ENCODE measurements around the gene BORCS8.
"Not testable (repeated sequence)": the region's sequence is repeated elsewhere in the genome, so short reads cannot be mapped to it uniquely, and the experiment has no call there.

The BORCS8 gene

DNA sequence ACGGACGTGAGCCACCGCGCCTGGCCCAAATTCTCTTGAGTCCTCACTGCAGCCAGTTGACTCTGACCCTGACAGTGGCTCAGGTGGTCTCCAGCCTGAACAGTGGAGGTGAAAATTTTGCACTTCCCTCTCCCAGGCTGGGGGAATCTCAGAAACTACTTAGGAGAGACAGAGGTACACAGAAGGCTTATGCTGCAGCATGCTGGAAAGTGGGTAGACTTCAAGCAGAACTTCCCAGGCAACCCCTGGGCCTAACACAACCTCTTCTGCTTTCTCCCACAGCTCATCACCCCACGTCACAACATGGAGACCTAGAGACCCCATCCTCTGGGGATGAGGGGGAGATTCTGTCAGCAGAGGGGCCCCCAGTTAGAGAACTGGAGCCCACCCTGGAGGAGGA is 34.3 kb upstream of the BORCS8 start:
- H3K36me3 ChIP-seq (ENCODE audit: insufficient read depth, low read length): no peaks in the 10 kb centered on the region
- H3K9me3 ChIP-seq (replicated peaks; ENCODE audit: low read length): no peaks in the 10 kb centered on the region
- peaks cover 70% of the 10 kb centered on the region for H3K27me3 ChIP-seq (ENCODE audit: control insufficient read depth, insufficient read depth, low read length)
- H3K4me3 ChIP-seq (ENCODE audit: low read length): no peak overlapping the region
- H3K4me1 ChIP-seq (ENCODE audit: control insufficient read depth, insufficient read depth, low read length): no peaks in the 10 kb centered on the region
- H3K9ac ChIP-seq (ENCODE audit: low read depth, low read length): no peak overlapping the region
- H3K4me2 ChIP-seq (ENCODE audit: low read length): no peak overlapping the region

DNA sequence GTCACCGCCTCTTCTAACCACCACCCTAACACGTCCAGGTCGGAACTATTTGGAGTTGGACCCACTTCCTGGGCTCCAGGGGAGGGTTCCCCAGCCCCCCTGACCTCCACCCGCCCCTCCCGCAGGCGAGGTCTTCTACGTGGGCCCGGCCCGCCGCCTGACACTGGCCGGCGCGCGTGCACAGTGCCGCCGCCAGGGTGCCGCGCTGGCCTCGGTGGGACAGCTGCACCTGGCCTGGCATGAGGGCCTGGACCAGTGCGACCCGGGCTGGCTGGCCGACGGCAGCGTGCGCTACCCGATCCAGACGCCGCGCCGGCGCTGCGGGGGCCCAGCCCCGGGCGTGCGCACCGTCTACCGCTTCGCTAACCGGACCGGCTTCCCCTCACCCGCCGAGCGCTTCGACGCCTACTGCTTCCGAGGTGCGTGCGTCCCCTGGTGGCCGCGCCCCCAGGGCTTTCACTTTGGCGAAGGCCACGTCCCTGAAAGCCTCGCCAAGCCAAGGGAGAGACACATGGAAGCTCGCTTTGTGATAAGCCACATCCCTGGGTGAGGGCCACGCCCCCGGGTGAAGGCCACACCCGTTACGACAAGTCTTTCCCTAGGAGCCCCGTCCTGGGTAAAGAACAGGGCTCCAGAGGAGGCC is 33.0 kb upstream of the BORCS8 start:
- no peak overlapping the region for H3K9ac ChIP-seq (ENCODE audit: low read depth, low read length)
- H3K27me3 ChIP-seq (ENCODE audit: control insufficient read depth, insufficient read depth, low read length): peaks cover 59% of the 10 kb centered on the region

DNA sequence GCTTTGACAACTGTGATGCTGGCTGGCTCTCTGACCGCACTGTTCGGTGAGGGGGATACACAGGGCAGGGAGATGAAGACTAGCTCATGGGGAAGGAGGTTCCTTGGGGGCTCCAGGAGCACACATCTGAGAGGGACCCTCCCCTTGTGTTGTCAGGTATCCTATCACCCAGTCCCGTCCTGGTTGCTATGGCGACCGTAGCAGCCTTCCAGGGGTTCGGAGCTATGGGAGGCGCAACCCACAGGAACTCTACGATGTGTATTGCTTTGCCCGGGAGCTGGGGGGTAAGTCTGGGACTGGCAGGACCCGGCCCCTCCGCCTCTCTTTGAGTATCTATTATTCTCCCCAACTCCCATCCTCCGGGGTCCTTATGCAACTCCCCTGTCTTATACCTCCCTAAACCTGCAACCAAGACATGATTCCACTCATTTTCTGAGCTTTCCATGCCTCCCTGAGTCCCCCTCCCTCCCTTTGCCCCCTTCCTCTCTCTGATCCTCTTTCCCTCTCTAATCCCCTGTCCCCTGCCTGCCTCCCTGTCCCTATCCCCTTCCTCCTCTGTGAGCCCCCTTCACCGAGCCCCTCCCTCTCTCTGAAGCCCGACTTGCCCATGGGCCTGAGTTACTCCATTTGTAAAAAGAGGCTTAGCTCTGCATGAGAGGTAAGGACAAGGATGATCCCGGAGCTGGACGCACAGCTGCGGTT is 32.3 kb upstream of the BORCS8 start:
- Histone ChIP-seq H3K9ac (ENCODE audit: low read depth, low read length) (no peak overlapping the region), H3K27me3 (ENCODE audit: control insufficient read depth, insufficient read depth, low read length) (peaks cover 55% of the 10 kb centered on the region), H3K4me3 (ENCODE audit: low read length) (peak overlapping the region; percentile 60), H3K4me1 (ENCODE audit: control insufficient read depth, insufficient read depth, low read length) (no peaks in the 10 kb centered on the region), H3K4me2 (ENCODE audit: low read length) (no peak overlapping the region), H3K9me3 (replicated peaks; ENCODE audit: low read length) (no peaks in the 10 kb centered on the region), H3K36me3 (ENCODE audit: insufficient read depth, low read length) (no peaks in the 10 kb centered on the region)

More for the DNA sequence above, 33.0 kb upstream of the BORCS8 start:
- Histone ChIP-seq H3K4me2 (ENCODE audit: low read length) (peak overlapping the region; percentile 81), H3K4me1 (ENCODE audit: control insufficient read depth, insufficient read depth, low read length) (no peaks in the 10 kb centered on the region), H3K36me3 (ENCODE audit: insufficient read depth, low read length) (no peaks in the 10 kb centered on the region), H3K9me3 (replicated peaks; ENCODE audit: low read length) (no peaks in the 10 kb centered on the region), H3K4me3 (ENCODE audit: low read length) (peak overlapping the region; percentile 60)

DNA sequence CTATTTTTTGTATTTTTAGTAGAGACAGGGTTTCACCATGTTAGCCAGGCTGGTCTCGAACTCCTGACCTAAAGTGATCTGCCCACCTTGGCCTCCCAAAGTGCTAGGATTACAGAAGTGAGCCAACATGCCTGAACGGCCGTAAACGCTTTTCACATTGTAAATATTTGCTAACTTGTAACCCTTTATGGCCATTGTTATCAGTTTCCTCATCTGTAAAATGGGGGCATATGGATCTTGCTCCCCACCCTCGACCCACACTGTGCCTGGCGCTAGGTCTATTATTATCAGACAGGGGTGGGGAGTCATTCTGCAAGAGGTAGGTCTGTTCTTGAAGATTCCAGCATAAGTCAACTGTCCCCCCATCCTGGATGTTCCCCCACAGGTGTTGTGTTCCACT is 31.7 kb upstream of the BORCS8 start:
- Histone ChIP-seq H3K4me1 (ENCODE audit: control insufficient read depth, insufficient read depth, low read length) (no peaks in the 10 kb centered on the region), H3K9ac (ENCODE audit: low read depth, low read length) (no peak overlapping the region), H3K4me3 (ENCODE audit: low read length) (no peak overlapping the region), H3K27me3 (ENCODE audit: control insufficient read depth, insufficient read depth, low read length) (peaks cover 50% of the 10 kb centered on the region), H3K4me2 (ENCODE audit: low read length) (no peak overlapping the region), H3K9me3 (replicated peaks; ENCODE audit: low read length) (no peaks in the 10 kb centered on the region), H3K36me3 (ENCODE audit: insufficient read depth, low read length) (no peaks in the 10 kb centered on the region)

DNA sequence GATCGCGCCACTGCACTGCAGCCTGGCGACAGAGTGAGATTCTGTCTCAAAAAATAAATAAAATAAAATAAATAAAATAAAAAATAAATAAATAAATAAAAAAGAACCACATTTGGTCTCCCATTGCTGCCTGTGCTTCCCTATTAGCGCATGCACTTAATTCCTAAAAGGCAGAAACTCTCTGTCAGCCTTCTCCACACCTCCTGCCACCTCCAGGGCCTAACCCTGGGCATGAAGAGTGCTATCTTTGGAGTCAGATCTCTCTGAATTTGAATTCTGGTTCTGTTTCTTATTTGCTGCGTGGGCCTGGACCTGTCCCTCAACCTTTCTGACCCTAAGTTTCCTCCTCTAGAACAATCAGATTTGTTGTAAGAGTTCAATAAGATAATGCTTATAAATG is 31.1 kb upstream of the BORCS8 start:
- H3K4me3 ChIP-seq (ENCODE audit: low read length): no peak overlapping the region
- no peaks in the 10 kb centered on the region for H3K9me3 ChIP-seq (replicated peaks; ENCODE audit: low read length)
- no peak overlapping the region for H3K9ac ChIP-seq (ENCODE audit: low read depth, low read length)
- H3K27me3 ChIP-seq (ENCODE audit: control insufficient read depth, insufficient read depth, low read length): peaks cover 45% of the 10 kb centered on the region
- no peaks in the 10 kb centered on the region for H3K36me3 ChIP-seq (ENCODE audit: insufficient read depth, low read length)
- H3K4me1 ChIP-seq (ENCODE audit: control insufficient read depth, insufficient read depth, low read length): no peaks in the 10 kb centered on the region
- H3K4me2 ChIP-seq (ENCODE audit: low read length): no peak overlapping the region

DNA sequence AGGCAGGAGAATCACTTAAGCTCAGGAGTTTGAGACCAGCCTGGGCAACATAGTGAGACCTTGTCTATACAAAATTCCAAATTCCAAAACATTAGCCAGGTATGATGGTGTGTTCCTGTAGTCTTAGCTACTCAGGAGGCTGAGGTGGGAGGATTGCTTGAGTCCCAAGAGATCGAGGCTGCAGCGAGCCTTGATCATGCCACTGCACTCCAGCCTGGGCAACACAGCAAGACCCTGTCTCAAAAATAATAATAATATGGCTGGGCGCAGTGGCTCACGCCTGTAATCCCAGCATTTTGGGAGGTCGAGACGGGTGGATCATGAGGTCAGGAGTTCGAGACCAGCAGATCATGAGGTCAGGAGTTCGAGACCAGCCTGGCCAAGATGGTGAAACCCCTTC is 29.0 kb upstream of the BORCS8 start:
- not testable (repeated sequence) for H3K4me2 ChIP-seq (ENCODE audit: low read length); H3K9ac ChIP-seq (ENCODE audit: low read depth, low read length); H3K9me3 ChIP-seq (replicated peaks; ENCODE audit: low read length); H3K4me3 ChIP-seq (ENCODE audit: low read length); H3K4me1 ChIP-seq (ENCODE audit: control insufficient read depth, insufficient read depth, low read length); H3K36me3 ChIP-seq (ENCODE audit: insufficient read depth, low read length)
- H3K27me3 ChIP-seq (ENCODE audit: control insufficient read depth, insufficient read depth, low read length): peaks cover 25% of the 10 kb centered on the region

DNA sequence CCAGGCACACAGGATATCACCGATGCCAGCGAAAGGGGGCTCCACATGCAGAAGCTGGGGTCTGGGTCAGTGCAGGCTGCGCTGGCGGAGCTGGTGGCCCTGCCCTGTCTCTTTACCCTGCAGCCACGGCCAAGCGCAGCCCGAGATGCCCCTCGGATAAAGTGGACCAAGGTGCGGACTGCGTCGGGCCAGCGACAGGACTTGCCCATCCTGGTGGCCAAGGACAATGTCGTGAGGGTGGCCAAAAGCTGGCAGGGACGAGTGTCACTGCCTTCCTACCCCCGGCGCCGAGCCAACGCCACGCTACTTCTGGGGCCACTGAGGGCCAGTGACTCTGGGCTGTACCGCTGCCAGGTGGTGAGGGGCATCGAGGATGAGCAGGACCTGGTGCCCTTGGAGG is 27.0 kb upstream of the BORCS8 start:
- Histone ChIP-seq H3K9ac (ENCODE audit: low read depth, low read length) (no peak overlapping the region), H3K9me3 (replicated peaks; ENCODE audit: low read length) (no peaks in the 10 kb centered on the region), H3K4me1 (ENCODE audit: control insufficient read depth, insufficient read depth, low read length) (no peaks in the 10 kb centered on the region), H3K4me3 (ENCODE audit: low read length) (no peak overlapping the region), H3K36me3 (ENCODE audit: insufficient read depth, low read length) (no peaks in the 10 kb centered on the region), H3K27me3 (ENCODE audit: control insufficient read depth, insufficient read depth, low read length) (peaks cover 9% of the 10 kb centered on the region), H3K4me2 (ENCODE audit: low read length) (no peak overlapping the region)

DNA sequence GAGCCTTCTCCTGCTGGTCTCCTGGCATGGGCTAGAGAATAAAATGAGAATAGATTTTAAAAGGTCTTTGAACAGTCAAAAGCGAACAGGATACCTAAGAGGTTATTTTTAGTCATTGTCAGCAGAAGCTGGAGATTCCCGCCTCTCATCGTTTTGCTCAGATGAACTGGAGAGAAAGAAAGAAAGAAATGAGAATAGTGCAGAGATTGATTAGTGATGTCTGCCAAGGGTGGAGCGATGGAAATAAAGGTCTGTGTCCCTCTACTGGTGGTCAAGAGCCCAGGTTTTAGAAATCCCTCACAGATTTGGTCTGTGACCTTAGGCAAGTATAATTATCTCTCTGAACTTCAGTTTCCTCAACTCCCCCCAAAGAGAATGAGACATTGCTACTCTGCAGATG is 25.1 kb upstream of the BORCS8 start:
- no peaks in the 10 kb centered on the region for H3K4me1 ChIP-seq (ENCODE audit: control insufficient read depth, insufficient read depth, low read length)
- no peak overlapping the region for H3K4me3 ChIP-seq (ENCODE audit: low read length)
- H3K9me3 ChIP-seq (replicated peaks; ENCODE audit: low read length): no peaks in the 10 kb centered on the region
- peaks cover 19% of the 10 kb centered on the region for H3K27me3 ChIP-seq (ENCODE audit: control insufficient read depth, insufficient read depth, low read length)
- no peaks in the 10 kb centered on the region for H3K36me3 ChIP-seq (ENCODE audit: insufficient read depth, low read length)
- no peak overlapping the region for H3K4me2 ChIP-seq (ENCODE audit: low read length)
- H3K9ac ChIP-seq (ENCODE audit: low read depth, low read length): no peak overlapping the region

DNA sequence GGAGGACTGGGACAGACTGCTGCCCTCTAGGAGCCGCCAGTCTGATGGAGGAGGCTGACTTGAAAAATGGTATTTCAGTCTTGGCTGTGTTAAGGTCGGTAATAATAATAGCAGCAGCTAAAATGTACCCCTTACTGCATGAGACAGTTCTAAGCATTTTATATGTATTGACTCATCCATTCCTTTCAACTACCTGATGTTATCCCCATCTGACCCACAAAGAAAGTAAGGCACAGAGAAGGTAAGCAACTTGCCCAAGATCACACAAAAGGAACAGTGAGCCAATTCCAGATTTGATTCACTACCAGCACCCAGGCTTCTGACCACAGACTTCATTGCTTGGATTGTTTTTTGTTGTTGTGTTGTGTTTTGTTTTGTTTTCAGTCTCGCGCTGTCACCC is 23.8 kb upstream of the BORCS8 start:
- Histone ChIP-seq H3K4me3 (ENCODE audit: low read length) (no peak overlapping the region), H3K4me1 (ENCODE audit: control insufficient read depth, insufficient read depth, low read length) (no peaks in the 10 kb centered on the region), H3K9me3 (replicated peaks; ENCODE audit: low read length) (no peaks in the 10 kb centered on the region), H3K27me3 (ENCODE audit: control insufficient read depth, insufficient read depth, low read length) (peaks cover 26% of the 10 kb centered on the region), H3K9ac (ENCODE audit: low read depth, low read length) (no peak overlapping the region), H3K36me3 (ENCODE audit: insufficient read depth, low read length) (no peaks in the 10 kb centered on the region), H3K4me2 (ENCODE audit: low read length) (no peak overlapping the region)

DNA sequence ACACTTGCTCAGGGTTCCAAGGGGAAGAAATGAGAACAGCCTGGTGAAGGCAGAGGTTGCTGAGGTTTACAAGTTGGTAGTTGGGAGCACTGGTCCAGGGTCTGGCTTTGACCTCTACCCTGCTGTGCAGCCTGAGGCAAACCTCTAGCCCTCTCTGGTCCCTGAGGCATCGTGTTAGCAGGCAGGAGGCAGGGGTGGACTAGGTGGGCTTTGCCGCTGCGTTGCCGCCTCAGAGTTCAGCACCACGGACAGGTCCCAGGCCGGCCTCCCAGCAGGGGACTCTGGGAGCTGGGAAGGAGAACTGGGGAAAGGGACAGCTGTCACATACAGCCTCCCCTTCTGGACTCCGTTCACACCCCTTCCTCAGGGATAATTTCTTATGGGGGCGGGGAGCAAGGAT is 22.9 kb upstream of the BORCS8 start:
- Histone ChIP-seq H3K4me1 (ENCODE audit: control insufficient read depth, insufficient read depth, low read length) (no peaks in the 10 kb centered on the region), H3K36me3 (ENCODE audit: insufficient read depth, low read length) (no peaks in the 10 kb centered on the region), H3K9me3 (replicated peaks; ENCODE audit: low read length) (no peaks in the 10 kb centered on the region), H3K9ac (ENCODE audit: low read depth, low read length) (no peak overlapping the region), H3K27me3 (ENCODE audit: control insufficient read depth, insufficient read depth, low read length) (peaks cover 29% of the 10 kb centered on the region), H3K4me3 (ENCODE audit: low read length) (no peak overlapping the region), H3K4me2 (ENCODE audit: low read length) (no peak overlapping the region)

DNA sequence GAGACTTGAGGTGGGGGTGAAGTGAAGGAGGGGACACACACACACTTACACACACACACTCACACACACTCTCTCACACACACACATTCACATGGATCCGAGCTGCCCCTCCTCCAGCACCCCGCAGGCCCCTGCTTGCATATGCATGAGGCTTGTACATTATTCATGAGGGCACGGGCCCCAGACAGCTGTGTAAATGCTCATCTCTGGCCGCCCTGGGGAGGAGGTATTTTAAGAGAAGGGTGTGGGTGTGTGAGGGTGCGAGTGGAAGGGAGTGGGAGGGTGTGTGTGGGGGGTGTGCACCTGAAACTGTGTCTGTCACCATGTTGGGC is 22.2 kb upstream of the BORCS8 start:
- no peaks in the 10 kb centered on the region for H3K4me1 ChIP-seq (ENCODE audit: control insufficient read depth, insufficient read depth, low read length)
- H3K27me3 ChIP-seq (ENCODE audit: control insufficient read depth, insufficient read depth, low read length): peaks cover 34% of the 10 kb centered on the region
- no peak overlapping the region for H3K4me3 ChIP-seq (ENCODE audit: low read length)
- no peak overlapping the region for H3K9ac ChIP-seq (ENCODE audit: low read depth, low read length)
- H3K9me3 ChIP-seq (replicated peaks; ENCODE audit: low read length): no peaks in the 10 kb centered on the region
- H3K4me2 ChIP-seq (ENCODE audit: low read length): no peak overlapping the region
- no peaks in the 10 kb centered on the region for H3K36me3 ChIP-seq (ENCODE audit: insufficient read depth, low read length)

Measured in skeletal muscle satellite cell (primary cell).